ENCODE measurements around the gene CAPS. TPM values are rescaled to one million over a fixed set of nuclear protein-coding genes. Genes with fewer than 3 reads are reported as not detected.

Gene CAPS
- total RNA-seq (ENCODE audit: low replicate concordance), result 2.3 and 5.1 TPM in 2 replicates

GRCh38 chr19:5913739-5914357, at the start of gene CAPS:
Gene CAPS (plus strand): TSS chr19:5914254. CDS start chr19:5914407, 153 bp downstream.

GRCh38 chr19:5903624-5904351, 10.3 kb upstream of the CAPS start, which contains the start of gene NDUFA11:
Gene NDUFA11 (minus strand): TSS chr19:5903790. CDS start chr19:5903708, 82 bp downstream.

GRCh38 chr19:5904352-5905113, 9.5 kb upstream of the CAPS start, which contains the start of gene VMAC:
Gene VMAC (plus strand): TSS chr19:5904872. CDS start chr19:5904891, 19 bp downstream.

Other genes with a start within 250 kb of the CAPS start
- gene MICOS13, start 233.7 kb upstream of the CAPS start, total RNA-seq (ENCODE audit: low replicate concordance), result 50.3 and 83.6 TPM in 2 replicates
- 10.1 and 11.3 TPM in 2 replicates for gene HSD11B1L, start 233.2 kb upstream of the CAPS start, total RNA-seq (ENCODE audit: low replicate concordance)
- gene RPL36, start 224.0 kb upstream of the CAPS start, total RNA-seq (ENCODE audit: low replicate concordance), result 777 and 840 TPM in 2 replicates
- gene LONP1, start 194.1 kb upstream of the CAPS start, total RNA-seq (ENCODE audit: low replicate concordance), result 116 and 155 TPM in 2 replicates
- not detected in 2 replicates for gene CATSPERD, start 193.6 kb upstream of the CAPS start, total RNA-seq (ENCODE audit: low replicate concordance)
- gene PRR22, start 129.5 kb upstream of the CAPS start, total RNA-seq (ENCODE audit: low replicate concordance), result 0.08 TPM in 1 of 2 replicates, not detected in the other
- 22.6 and 40.2 TPM in 2 replicates for gene DUS3L, start 123.1 kb upstream of the CAPS start, total RNA-seq (ENCODE audit: low replicate concordance)
- gene NRTN, start 109.2 kb upstream of the CAPS start, total RNA-seq (ENCODE audit: low replicate concordance), result not detected in 2 replicates
- not detected in 2 replicates for gene FUT6, start 74.6 kb upstream of the CAPS start, total RNA-seq (ENCODE audit: low replicate concordance)
- not detected in 2 replicates for gene FUT3, start 62.8 kb upstream of the CAPS start, total RNA-seq (ENCODE audit: low replicate concordance)
- not detected in 2 replicates for gene FUT5, start 43.7 kb upstream of the CAPS start, total RNA-seq (ENCODE audit: low replicate concordance)
- gene NDUFA11, start 10.5 kb upstream of the CAPS start, total RNA-seq (ENCODE audit: low replicate concordance), result 196 and 302 TPM in 2 replicates
- 2.8 and 4.8 TPM in 2 replicates for gene VMAC, start 9.4 kb upstream of the CAPS start, total RNA-seq (ENCODE audit: low replicate concordance)
- 28.8 and 53.8 TPM in 2 replicates for gene RANBP3, start 63.9 kb downstream of the CAPS start, total RNA-seq (ENCODE audit: low replicate concordance)
- gene RFX2, start 196.2 kb downstream of the CAPS start, total RNA-seq (ENCODE audit: low replicate concordance), result 8.0 and 11.8 TPM in 2 replicates
- 0.12 TPM in 1 of 2 replicates, not detected in the other for gene ACSBG2, start 221.4 kb downstream of the CAPS start, total RNA-seq (ENCODE audit: low replicate concordance)